ENCODE measurements around the gene CHST13.

DNA sequence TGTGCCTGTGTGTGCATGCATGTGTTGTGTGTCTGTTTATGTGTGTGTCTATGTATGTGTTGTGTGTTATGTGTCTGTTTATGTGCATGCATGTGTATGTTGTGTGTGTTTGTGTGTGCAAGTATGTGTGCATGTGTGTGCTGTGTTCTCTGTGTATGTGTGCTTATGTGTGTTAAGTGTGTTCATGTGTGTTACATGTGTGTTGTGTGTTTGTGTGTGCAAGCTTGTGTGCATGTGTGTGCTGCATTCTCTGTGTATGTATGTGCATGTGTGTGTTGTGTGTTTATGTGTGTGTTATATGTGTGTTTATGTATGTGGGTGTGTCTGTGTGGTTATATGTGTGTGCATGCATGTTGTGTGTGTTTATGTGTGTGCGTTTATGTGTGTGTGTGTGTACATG, 21.3 kb upstream of the CHST13 start:
- TF ChIP-seq, protein P1, sequence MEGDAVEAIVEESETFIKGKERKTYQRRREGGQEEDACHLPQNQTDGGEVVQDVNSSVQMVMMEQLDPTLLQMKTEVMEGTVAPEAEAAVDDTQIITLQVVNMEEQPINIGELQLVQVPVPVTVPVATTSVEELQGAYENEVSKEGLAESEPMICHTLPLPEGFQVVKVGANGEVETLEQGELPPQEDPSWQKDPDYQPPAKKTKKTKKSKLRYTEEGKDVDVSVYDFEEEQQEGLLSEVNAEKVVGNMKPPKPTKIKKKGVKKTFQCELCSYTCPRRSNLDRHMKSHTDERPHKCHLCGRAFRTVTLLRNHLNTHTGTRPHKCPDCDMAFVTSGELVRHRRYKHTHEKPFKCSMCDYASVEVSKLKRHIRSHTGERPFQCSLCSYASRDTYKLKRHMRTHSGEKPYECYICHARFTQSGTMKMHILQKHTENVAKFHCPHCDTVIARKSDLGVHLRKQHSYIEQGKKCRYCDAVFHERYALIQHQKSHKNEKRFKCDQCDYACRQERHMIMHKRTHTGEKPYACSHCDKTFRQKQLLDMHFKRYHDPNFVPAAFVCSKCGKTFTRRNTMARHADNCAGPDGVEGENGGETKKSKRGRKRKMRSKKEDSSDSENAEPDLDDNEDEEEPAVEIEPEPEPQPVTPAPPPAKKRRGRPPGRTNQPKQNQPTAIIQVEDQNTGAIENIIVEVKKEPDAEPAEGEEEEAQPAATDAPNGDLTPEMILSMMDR (conservative IDR thresholded peaks at IDR 0.05) = no peak
- TF ChIP-seq EZH2 (IDR thresholded peaks at IDR 0.05; ENCODE audit: low read depth) = no peak

Data from PC-9 (cell line).